H9 (cell line): ENCODE data around the gene PCDH17. TPM values are rescaled to one million over a fixed set of nuclear protein-coding genes. Genes with fewer than 3 reads are reported as not detected.

Experiments used
- DNase-seq: peaks from one replicate; pipeline ENCODE4 v3.0.0-alpha.2; 2017
- H2AFZ ChIP-seq: one replicate; pipeline ENCODE4 v1.6.1; 2013; ENCODE audit warnings: mild to moderate bottlenecking, low read length, control low read depth, moderate library complexity
- H2AK5ac ChIP-seq: 2 replicates; pipeline ENCODE4 v1.6.1; 2013; ENCODE audit warnings: low read length, control low read depth, mixed read lengths; ENCODE audit not compliant: insufficient read length
- H2BK120ac ChIP-seq: one replicate; pipeline ENCODE4 v1.6.1; 2013; ENCODE audit warnings: low read depth, mild to moderate bottlenecking, low read length, control low read depth, inconsistent platforms; ENCODE audit not compliant: poor library complexity, severe bottlenecking
- H2BK12ac ChIP-seq: 2 replicates; pipeline ENCODE4 v1.6.1; 2013; ENCODE audit warnings: low read length, control low read depth, mixed read lengths, low read depth; ENCODE audit not compliant: insufficient read length
- H2BK15ac ChIP-seq: 2 replicates; pipeline ENCODE4 v1.6.1; 2013; ENCODE audit warnings: low read depth, low read length, control low read depth
- H2BK20ac ChIP-seq: one replicate; pipeline ENCODE4 v1.6.1; 2013; ENCODE audit warnings: low read depth, mild to moderate bottlenecking, low read length, control low read depth, inconsistent platforms; ENCODE audit not compliant: poor library complexity, severe bottlenecking
- H2BK5ac ChIP-seq: 2 replicates; pipeline ENCODE4 v1.6.1; 2013; ENCODE audit warnings: low read length, control low read depth, mixed read lengths; ENCODE audit not compliant: insufficient read length
- H3K14ac ChIP-seq: 2 replicates; pipeline ENCODE4 v1.6.1; 2013; ENCODE audit warnings: low read length, control low read depth; ENCODE audit not compliant: insufficient read depth
- H3K18ac ChIP-seq: 2 replicates; pipeline ENCODE4 v1.6.1; 2013; ENCODE audit warnings: low read depth, mild to moderate bottlenecking, mixed read lengths, low read length, control low read depth; ENCODE audit not compliant: insufficient read length
- H3K23ac ChIP-seq: 2 replicates; pipeline ENCODE4 v1.6.1; 2013; ENCODE audit warnings: low read length, control low read depth, mixed read lengths, low read depth; ENCODE audit not compliant: insufficient read length
- H3K23me2 ChIP-seq: 2 replicates; pipeline ENCODE4 v1.6.1; 2013; ENCODE audit warnings: low read depth, mild to moderate bottlenecking, mixed read lengths, low read length, control low read depth; ENCODE audit not compliant: insufficient read length, poor library complexity, severe bottlenecking
- H3K27ac ChIP-seq: 2 replicates; pipeline ENCODE4 v1.5.1; 2013; ENCODE audit warnings: low read length, control low read depth, mixed read lengths, low read depth; ENCODE audit not compliant: insufficient read length
- H3K27me3 ChIP-seq: 2 replicates; pipeline ENCODE4 v1.6.1; 2013; ENCODE audit warnings: low read length, control low read depth, inconsistent platforms; ENCODE audit not compliant: insufficient read depth
- H3K4ac ChIP-seq: 2 replicates; pipeline ENCODE4 v1.6.1; 2013; ENCODE audit warnings: low read depth, mild to moderate bottlenecking, control low read depth, inconsistent platforms, low read length, moderate library complexity
- H3K4me1 ChIP-seq: 2 replicates; pipeline ENCODE4 v1.6.1; 2013; ENCODE audit warnings: low read length, control low read depth, inconsistent platforms; ENCODE audit not compliant: insufficient read depth
- H3K4me2 ChIP-seq: 2 replicates; pipeline ENCODE4 v1.6.1; 2013; ENCODE audit warnings: low read length, control low read depth, mixed read lengths; ENCODE audit not compliant: insufficient read length, insufficient read depth
- H3K56ac ChIP-seq: 2 replicates; pipeline ENCODE4 v1.6.1; 2013; ENCODE audit warnings: low read depth, mild to moderate bottlenecking, mixed read lengths, low read length, control low read depth; ENCODE audit not compliant: insufficient read length
- H3K79me1 ChIP-seq: 2 replicates; pipeline ENCODE4 v1.6.1; 2013; ENCODE audit warnings: low read depth, mild to moderate bottlenecking, moderate library complexity, low read length, control low read depth, inconsistent platforms; ENCODE audit not compliant: insufficient read depth, poor library complexity, severe bottlenecking
- H3K79me2 ChIP-seq: 2 replicates; pipeline ENCODE4 v1.6.1; 2013; ENCODE audit warnings: low read length, control low read depth, inconsistent platforms; ENCODE audit not compliant: insufficient read depth
- H3K9ac ChIP-seq: 2 replicates; pipeline ENCODE4 v1.6.1; 2013; ENCODE audit warnings: low read length, control low read depth, mixed read lengths; ENCODE audit not compliant: insufficient read length; ENCODE audit errors: extremely low read depth
- H3K9me3 ChIP-seq: one replicate; pipeline ENCODE4 v1.6.1; 2013; ENCODE audit warnings: low read depth, low read length, inconsistent platforms; ENCODE audit not compliant: control insufficient read depth
- H3T11ph ChIP-seq: one replicate; pipeline ENCODE4 v1.6.1; 2013; ENCODE audit warnings: mild to moderate bottlenecking, low read length, control low read depth, inconsistent platforms
- H4K20me1 ChIP-seq: one replicate; pipeline ENCODE4 v1.6.1; 2013; ENCODE audit not compliant: control insufficient read depth, insufficient read length, insufficient read depth
- H4K5ac ChIP-seq: 2 replicates; pipeline ENCODE4 v1.6.1; 2013; ENCODE audit warnings: low read depth, mild to moderate bottlenecking, mixed read lengths, low read length, control low read depth; ENCODE audit not compliant: insufficient read length
- H4K8ac ChIP-seq: replicated peaks from 2 replicates; pipeline ENCODE4 v1.6.1; 2013; ENCODE audit warnings: low read length, control low read depth, mixed read lengths, low read depth; ENCODE audit not compliant: insufficient read length
- H4K91ac ChIP-seq: 2 replicates; pipeline ENCODE4 v1.6.1; 2013; ENCODE audit warnings: low read depth, mild to moderate bottlenecking, moderate library complexity, mixed read lengths, low read length, control low read depth; ENCODE audit not compliant: insufficient read length
- H3K27ac Mint-ChIP-seq, 3 experiments: 2 replicates in 2 of 3; 3 replicates in 1 of 3; pipeline ENCODE4 v1.8.0; 2020 to 2021; ENCODE audit warnings: mixed read lengths in 3 of 3, mild to moderate bottlenecking in 1 of 3, moderate library complexity in 1 of 3
- H3K27me3 Mint-ChIP-seq: 2 replicates; pipeline ENCODE4 v1.8.0; 2021; ENCODE audit warnings: low read depth, mild to moderate bottlenecking, moderate library complexity, mixed read lengths
- H3K36me3 Mint-ChIP-seq, 3 experiments: 2 replicates in 2 of 3; 3 replicates in 1 of 3; pipeline ENCODE4 v1.8.0; 2020 to 2021; ENCODE audit warnings: low read depth in 3 of 3, mixed read lengths in 3 of 3; ENCODE audit not compliant: insufficient read depth in 1 of 3
- H3K4me1 Mint-ChIP-seq, 2 experiments: 2 replicates each; pipeline ENCODE4 v1.8.0; 2020; ENCODE audit warnings: mixed read lengths in 2 of 2
- H3K4me3 Mint-ChIP-seq, 2 experiments: 2 replicates in 1 of 2; 3 replicates in 1 of 2; pipeline ENCODE4 v1.8.0; 2020 to 2021; ENCODE audit warnings: mild to moderate bottlenecking in 2 of 2, mixed read lengths in 2 of 2, moderate library complexity in 1 of 2
- H3K9me3 Mint-ChIP-seq, 2 experiments: 2 replicates in 1 of 2; 3 replicates in 1 of 2; pipeline ENCODE4 v1.8.0; 2020; ENCODE audit warnings: mild to moderate bottlenecking in 2 of 2, mixed read lengths in 2 of 2, moderate library complexity in 1 of 2
- WGBS: extraction: QIAGEN DNeasy Blood & Tissue Kit; methylation state at CpG from one replicate; pipeline ENCODE4 v1.1.7; 2013; ENCODE audit warnings: missing lambda C conversion rate, low lambda C conversion rate, mixed read lengths; ENCODE audit not compliant: insufficient read length; ENCODE audit errors: extremely low coverage; 5-methylcytosine and 5-hydroxymethylcytosine counted together
- total RNA-seq: library from RNA; stranded (reverse); gene quantifications from 2 replicates; pipeline ENCODE4 v1.2.1, GENCODE V29; 2021
- TF ChIP-seq, protein P1 (sequence below): fragments of 200-600 bp; sonication (generic); conservative IDR thresholded peaks from 3 replicates; pipeline ENCODE4 v1.8.0; 2021; ENCODE audit warnings: antibody characterized with exemption, mild to moderate bottlenecking

The PCDH17 gene
- total RNA-seq, 1 experiment from 2014 or later = 0.52 TPM

DNA sequence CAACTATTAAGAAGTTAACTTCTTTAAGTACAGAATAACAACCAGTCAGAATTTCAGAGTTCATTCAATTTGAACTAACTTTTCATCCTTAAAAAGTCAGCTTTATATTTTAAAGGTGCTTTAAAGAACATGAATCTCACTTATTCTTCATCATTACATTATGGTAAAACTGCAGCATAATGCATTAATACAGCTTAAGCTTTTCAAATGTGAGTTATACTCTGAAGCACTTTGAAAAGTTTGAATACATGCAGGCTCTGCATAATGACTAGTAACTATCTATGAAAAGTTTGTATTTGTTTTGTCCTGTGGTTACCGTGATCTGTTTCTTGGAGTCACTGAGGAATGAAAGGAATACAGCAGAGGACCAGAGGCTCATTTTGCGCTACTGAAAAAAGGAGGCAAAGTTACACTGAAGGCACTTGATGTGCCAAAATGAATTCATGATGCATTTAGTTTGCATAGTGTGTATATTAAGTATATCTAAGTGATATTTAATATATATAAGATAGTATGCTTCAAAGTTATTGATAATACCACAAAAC lies 4.1 kb downstream of the PCDH17 start:
- Histone ChIP-seq H2BK15ac (no peak overlapping the region), H3K23me2 (peaks cover 30% of the 10 kb centered on the region), H4K20me1 (no peaks in the 10 kb centered on the region), H3K4me1 (no peaks in the 10 kb centered on the region), H3K18ac (no peak overlapping the region), H2BK120ac (no peak overlapping the region), H3K14ac (no peak overlapping the region), H3K23ac (no peak overlapping the region), H2BK12ac (no peak overlapping the region), H3K27me3 (peaks cover 40% of the 10 kb centered on the region; the same call in 1 of the 2 replicates), H2BK5ac (no peak overlapping the region), H4K91ac (no peak overlapping the region), H4K5ac (no peak overlapping the region), H3K9me3 (no peaks in the 10 kb centered on the region), H3K9ac (no peak overlapping the region), H2BK20ac (no peak overlapping the region), H3K4ac (no peak overlapping the region), H2AFZ (no peak overlapping the region), H4K8ac (no peak overlapping the region), H2AK5ac (no peak overlapping the region), H3T11ph (no peak overlapping the region), H3K56ac (no peak overlapping the region), H3K79me2 (no peaks in the 10 kb centered on the region), H3K4me2 (no peak overlapping the region), H3K27ac (no peak overlapping the region), H3K79me1 (no peaks in the 10 kb centered on the region)
- no CpG with 5 or more reads among the region's 2 CpGs for WGBS
- peaks cover 24% of the 10 kb centered on the region in 2 experiments for H3K4me1 Mint-ChIP-seq
- no peak overlapping the region for H3K4me3 Mint-ChIP-seq
- H3K9me3 Mint-ChIP-seq = peaks cover 4 to 12% of the 10 kb centered on the region in 2 experiments; a peak in 4 of 5 replicates
- peaks cover 68% of the 10 kb centered on the region for H3K27me3 Mint-ChIP-seq
- TF ChIP-seq, protein P1, sequence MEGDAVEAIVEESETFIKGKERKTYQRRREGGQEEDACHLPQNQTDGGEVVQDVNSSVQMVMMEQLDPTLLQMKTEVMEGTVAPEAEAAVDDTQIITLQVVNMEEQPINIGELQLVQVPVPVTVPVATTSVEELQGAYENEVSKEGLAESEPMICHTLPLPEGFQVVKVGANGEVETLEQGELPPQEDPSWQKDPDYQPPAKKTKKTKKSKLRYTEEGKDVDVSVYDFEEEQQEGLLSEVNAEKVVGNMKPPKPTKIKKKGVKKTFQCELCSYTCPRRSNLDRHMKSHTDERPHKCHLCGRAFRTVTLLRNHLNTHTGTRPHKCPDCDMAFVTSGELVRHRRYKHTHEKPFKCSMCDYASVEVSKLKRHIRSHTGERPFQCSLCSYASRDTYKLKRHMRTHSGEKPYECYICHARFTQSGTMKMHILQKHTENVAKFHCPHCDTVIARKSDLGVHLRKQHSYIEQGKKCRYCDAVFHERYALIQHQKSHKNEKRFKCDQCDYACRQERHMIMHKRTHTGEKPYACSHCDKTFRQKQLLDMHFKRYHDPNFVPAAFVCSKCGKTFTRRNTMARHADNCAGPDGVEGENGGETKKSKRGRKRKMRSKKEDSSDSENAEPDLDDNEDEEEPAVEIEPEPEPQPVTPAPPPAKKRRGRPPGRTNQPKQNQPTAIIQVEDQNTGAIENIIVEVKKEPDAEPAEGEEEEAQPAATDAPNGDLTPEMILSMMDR = no peak
- no peak for DNase-seq
- H3K27ac Mint-ChIP-seq = no peak overlapping the region
- peaks cover 0 to 17% (median 0%) of the 10 kb centered on the region in 3 experiments; a peak in 3 of 7 replicates for H3K36me3 Mint-ChIP-seq
